Right ventricle myocardium superior (tissue), 1 donor: ENCODE measurements around the gene UBAP2L. TPM values are rescaled to one million over a fixed set of nuclear protein-coding genes. Genes with fewer than 3 reads are reported as not detected.

Experiments
- ATAC-seq: fragments of 200-7000 bp; cut with Tn5 transposase; one replicate; pipeline ENCODE4 v1.9.1; 2020; ENCODE audit warnings: mild to moderate bottlenecking; ENCODE audit not compliant: poor library complexity
- DNase-seq: peaks from one replicate; pipeline ENCODE4 v3.0.0-alpha.2; 2020
- intact Hi-C: fragments of 100-400 bp; cut with DNase I; formaldehyde crosslinking; loops from one replicate; pipeline ENCODE4 v1.11.2; 2022
- long read RNA-seq: library from polyadenylated mRNA; unstranded; transcript quantifications from one replicate; pipeline ENCODE4 v2.0.0, GENCODE V29; 2021
- total RNA-seq: library from RNA; stranded (reverse); fragmentation: NEBNext Ultra II Directional; extraction: Animal tissue kit (Norgen Biotek cat#: 25700); gene quantifications from one replicate; pipeline ENCODE4 v1.2.1, GENCODE V29; 2021
- donor health status: DM: no; HTN: yes; CAD: no; lungs with severe emphysema.

Gene UBAP2L
- 91.2 TPM for total RNA-seq
- long read RNA-seq, transcript UBAP2L-207 (27 exons, 3,988 nt), result major isoform, 5 of 108 reads
- long read RNA-seq, partial matches to known transcripts, result 22 of 108 reads
- long read RNA-seq, other reads (novel, unspliced or antisense), result 79 of 108 reads

GRCh38 chr1:154220071-154220969, at the start of gene UBAP2L:
Gene UBAP2L, plus strand, starts transcription at chr1:154220955. Its CDS starts 4,169 bp downstream, at chr1:154225124.
- DNase-seq (peak; percentile 100), ATAC-seq (peak; percentile 97)
- intact Hi-C loops, result no loop called here

- DNase-seq, result no peak
- intact Hi-C loops, result no loop called here
- ATAC-seq, result no peak
Measured at GRCh38 chr1:154171223-154171583, 49.6 kb upstream of the UBAP2L start.

- intact Hi-C loops, result no loop called here
- ATAC-seq, result no peak
- DNase-seq, result no peak
Measured at GRCh38 chr1:154171880-154172279, 48.9 kb upstream of the UBAP2L start.

GRCh38 chr1:154174654-154175053, 46.1 kb upstream of the UBAP2L start:
- intact Hi-C loops, result no loop called here
- no peak for ATAC-seq

GRCh38 chr1:154176337-154176736, 44.4 kb upstream of the UBAP2L start:
- ATAC-seq (peak; percentile 65), DNase-seq (no peak)
- intact Hi-C loops, result no loop called here

More at GRCh38 chr1:154174654-154175053, 46.1 kb upstream of the UBAP2L start:
- no peak for DNase-seq

- DNase-seq (no peak), ATAC-seq (no peak)
- intact Hi-C loops, result no loop called here
Measured at GRCh38 chr1:154178013-154178412, 42.7 kb upstream of the UBAP2L start.

GRCh38 chr1:154178911-154179811, 41.6 kb upstream of the UBAP2L start:
- DNase-seq (no peak), ATAC-seq (no peak)
- intact Hi-C loops, result no loop called here

GRCh38 chr1:154179946-154180687, 40.6 kb upstream of the UBAP2L start:
- ATAC-seq (no peak), DNase-seq (peak; percentile 48)
- intact Hi-C loops, result no loop called here

- DNase-seq, result no peak
- no peak for ATAC-seq
- intact Hi-C loops, result no loop called here
Measured at GRCh38 chr1:154181944-154182343, 38.8 kb upstream of the UBAP2L start.

- peak; percentile 88 for DNase-seq
- peak; percentile 63 for ATAC-seq
- intact Hi-C loops, result no loop called here
Measured at GRCh38 chr1:154182344-154183045, 38.3 kb upstream of the UBAP2L start.

GRCh38 chr1:154183046-154183915, 37.5 kb upstream of the UBAP2L start:
- DNase-seq (peak; percentile 97), ATAC-seq (peak; percentile 98)
- intact Hi-C loops, result no loop called here

GRCh38 chr1:154186177-154186576, 34.6 kb upstream of the UBAP2L start:
- DNase-seq (peak; percentile 48), ATAC-seq (no peak)
- intact Hi-C loops, result no loop called here

GRCh38 chr1:154186852-154187501, 33.8 kb upstream of the UBAP2L start:
- intact Hi-C loops, result no loop called here
- ATAC-seq (no peak), DNase-seq (no peak)

GRCh38 chr1:154190550-154190949, 30.2 kb upstream of the UBAP2L start:
- ATAC-seq (peak; percentile 25), DNase-seq (no peak)
- intact Hi-C loops, result no loop called here

- intact Hi-C loops, result no loop called here
- ATAC-seq (no peak), DNase-seq (no peak)
Measured at GRCh38 chr1:154191990-154192461, 28.7 kb upstream of the UBAP2L start, which contains the start of gene TPM3. Gene TPM3, minus strand, starts transcription at chr1:154192100. Its CDS starts 82 bp downstream, at chr1:154192018.

- intact Hi-C loops, result no loop called here
- ATAC-seq, result no peak
- DNase-seq, result no peak
Measured at GRCh38 chr1:154192476-154192875, 28.3 kb upstream of the UBAP2L start.
